ENCODE results near the gene PGAP1. TPM values are rescaled to one million over a fixed set of nuclear protein-coding genes. Genes with fewer than 3 reads are reported as not detected.

PGAP1 gene
- total RNA-seq, 4 donors from 2014 or later, result 19.4 to 76.3 (median 23.7) TPM

DNA sequence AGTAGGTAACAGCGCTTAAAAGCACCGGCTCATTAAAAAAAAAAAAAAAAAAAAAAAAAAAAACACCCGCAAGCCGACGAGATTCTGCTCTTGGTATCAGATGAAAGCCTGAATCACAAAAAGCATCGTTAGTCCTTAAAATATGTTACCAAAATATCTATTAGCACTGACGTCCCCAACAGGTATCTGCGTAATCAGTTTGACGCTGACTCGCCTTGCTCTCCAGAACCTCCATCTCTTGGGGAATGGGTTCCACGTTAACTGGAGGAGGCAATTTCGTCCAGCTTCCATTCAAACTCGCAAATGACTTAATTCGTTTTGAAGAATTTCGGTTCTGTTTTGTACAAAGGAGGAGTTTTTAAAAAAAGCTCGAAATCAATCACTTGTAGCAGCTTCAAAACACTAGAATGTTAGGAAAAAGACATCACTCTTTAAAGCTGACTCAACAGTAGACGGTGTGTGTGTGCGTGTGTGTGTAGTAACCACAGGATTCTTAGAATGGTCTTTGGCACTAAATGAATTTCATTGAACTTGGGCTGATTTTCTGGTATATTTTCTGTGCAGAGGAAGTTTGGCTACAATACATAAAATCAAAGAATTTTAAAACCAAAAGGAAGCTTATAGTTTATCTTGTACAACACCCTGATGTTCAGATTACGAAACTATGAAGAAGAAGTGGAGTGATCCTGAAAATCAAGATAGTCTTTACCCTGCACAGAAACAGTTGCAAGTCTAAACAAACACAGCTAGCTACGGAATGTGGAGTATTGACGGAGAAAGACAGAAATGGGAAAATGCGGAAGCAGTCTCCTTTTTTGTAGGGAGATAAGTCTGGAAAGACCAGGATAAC lies 1.1 kb upstream of the PGAP1 start:
- H3K36me3 ChIP-seq, result no peaks in the 10 kb centered on the region
- intact Hi-C loops (cut with DNase I; ENCODE audit: low total_unique reads), result loop anchor here (5.0 kb wide), 1 partner anchor 60 kb away; no protein-coding TSS in a partner anchor
- DNase-seq, result peak; percentile 16 to 29
- peak overlapping the region; percentile 77 to 83 for H3K4me3 ChIP-seq
- H3K9me3 ChIP-seq, result no peaks in the 10 kb centered on the region
- no peaks in the 10 kb centered on the region for H3K27me3 ChIP-seq
- H3K27ac ChIP-seq, result peak overlapping the region; percentile 96
- H3K4me1 ChIP-seq, result peaks cover 0 to 7% of the 10 kb centered on the region in 2 donors
- TF ChIP-seq, protein P1, sequence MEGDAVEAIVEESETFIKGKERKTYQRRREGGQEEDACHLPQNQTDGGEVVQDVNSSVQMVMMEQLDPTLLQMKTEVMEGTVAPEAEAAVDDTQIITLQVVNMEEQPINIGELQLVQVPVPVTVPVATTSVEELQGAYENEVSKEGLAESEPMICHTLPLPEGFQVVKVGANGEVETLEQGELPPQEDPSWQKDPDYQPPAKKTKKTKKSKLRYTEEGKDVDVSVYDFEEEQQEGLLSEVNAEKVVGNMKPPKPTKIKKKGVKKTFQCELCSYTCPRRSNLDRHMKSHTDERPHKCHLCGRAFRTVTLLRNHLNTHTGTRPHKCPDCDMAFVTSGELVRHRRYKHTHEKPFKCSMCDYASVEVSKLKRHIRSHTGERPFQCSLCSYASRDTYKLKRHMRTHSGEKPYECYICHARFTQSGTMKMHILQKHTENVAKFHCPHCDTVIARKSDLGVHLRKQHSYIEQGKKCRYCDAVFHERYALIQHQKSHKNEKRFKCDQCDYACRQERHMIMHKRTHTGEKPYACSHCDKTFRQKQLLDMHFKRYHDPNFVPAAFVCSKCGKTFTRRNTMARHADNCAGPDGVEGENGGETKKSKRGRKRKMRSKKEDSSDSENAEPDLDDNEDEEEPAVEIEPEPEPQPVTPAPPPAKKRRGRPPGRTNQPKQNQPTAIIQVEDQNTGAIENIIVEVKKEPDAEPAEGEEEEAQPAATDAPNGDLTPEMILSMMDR (IDR thresholded peaks at IDR 0.05), result no peak
- TF ChIP-seq POLR2A (IDR thresholded peaks at IDR 0.05), result no peak

DNA sequence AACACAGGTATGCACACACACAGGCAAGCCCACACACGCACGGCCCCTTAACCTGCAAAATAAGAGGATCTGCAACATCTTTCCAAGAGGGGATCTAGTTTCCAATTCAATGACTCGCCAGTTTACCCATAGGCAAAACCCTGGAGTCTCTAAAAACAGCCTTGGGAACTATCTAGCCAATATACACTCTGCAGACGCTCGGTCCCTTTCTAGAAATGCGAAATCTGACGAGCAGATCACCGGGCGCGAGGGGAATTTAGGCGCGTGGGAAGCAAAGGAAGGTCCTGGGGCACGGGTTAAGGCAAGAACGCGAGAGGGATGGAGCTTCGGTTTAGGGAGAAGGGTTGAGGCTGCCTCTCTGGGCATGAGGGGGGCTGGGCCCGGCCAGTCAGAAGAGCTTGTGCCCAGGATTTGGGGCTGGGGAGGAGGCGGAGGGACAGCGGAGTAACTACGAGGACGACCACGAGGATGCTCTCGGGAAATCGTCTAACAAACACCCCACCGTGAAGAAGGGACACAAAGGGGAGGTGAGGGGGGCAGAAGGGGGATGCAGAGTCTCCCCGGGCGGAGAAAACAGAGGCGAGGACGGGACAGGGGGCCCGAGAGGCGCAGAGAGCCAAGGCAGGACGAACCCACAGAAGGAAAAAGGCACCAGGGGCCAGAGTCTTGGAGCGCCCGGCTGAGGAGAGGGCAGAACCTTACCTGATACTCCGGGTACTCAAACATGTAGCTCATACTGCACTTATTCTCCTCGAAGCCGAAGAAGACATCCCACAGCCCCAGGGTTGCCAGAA lies 542 bp downstream of the PGAP1 start:
- peak; percentile 24 to 25 for DNase-seq
- no peak for TF ChIP-seq POLR2A (IDR thresholded peaks at IDR 0.05)
- TF ChIP-seq, protein P1 (IDR thresholded peaks at IDR 0.05), result no peak
- no peaks in the 10 kb centered on the region for H3K27me3 ChIP-seq
- H3K9me3 ChIP-seq, result no peaks in the 10 kb centered on the region
- intact Hi-C loops (cut with DNase I; ENCODE audit: low total_unique reads), result loop anchor here (5.0 kb wide), 1 partner anchor 61 kb away; no protein-coding TSS in a partner anchor
- peak overlapping the region; percentile 77 to 83 for H3K4me3 ChIP-seq
- H3K4me1 ChIP-seq, result peaks cover 0 to 7% of the 10 kb centered on the region in 2 donors
- no peaks in the 10 kb centered on the region for H3K36me3 ChIP-seq
- H3K27ac ChIP-seq, result peak overlapping the region; percentile 96

DNA sequence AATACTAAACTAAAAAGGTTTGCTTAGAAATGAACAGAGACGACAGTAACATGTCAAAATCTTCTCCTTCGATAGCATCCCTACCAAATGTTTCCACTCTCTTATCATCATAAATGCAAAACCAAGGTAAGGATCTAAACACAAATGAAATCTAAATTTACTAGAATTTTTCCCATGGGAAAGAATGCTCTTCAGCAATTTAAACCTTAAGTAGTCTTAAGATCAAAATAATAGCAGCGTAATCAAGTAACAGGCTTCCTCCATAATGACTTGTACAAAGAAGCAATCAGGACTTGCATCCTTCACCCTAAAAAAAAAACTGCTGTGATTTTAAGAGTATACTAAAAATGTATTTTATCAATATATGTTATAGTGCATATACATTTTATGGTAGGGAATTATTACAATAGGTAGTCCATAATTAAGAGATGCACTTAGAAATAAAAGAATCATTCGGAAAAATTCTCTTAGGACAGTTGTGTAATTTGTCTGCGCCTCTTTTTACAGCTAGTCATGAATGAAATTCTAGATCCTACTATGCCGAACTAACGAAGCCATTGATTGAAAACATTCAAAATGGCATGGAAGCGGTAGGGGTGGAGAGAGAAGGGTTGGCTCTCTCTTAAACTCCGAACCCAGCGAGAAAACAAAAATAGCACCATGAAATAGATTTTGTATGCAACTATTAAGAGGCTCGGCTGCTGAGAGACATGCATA lies 1.3 kb downstream of the PGAP1 start:
- no peaks in the 10 kb centered on the region for H3K27me3 ChIP-seq
- H3K27ac ChIP-seq, result peak overlapping the region in 1 of 2 donors; percentile 96
- intact Hi-C loops (cut with DNase I; ENCODE audit: low total_unique reads), result loop anchor here (5.0 kb wide), 1 partner anchor 62 kb away; no protein-coding TSS in a partner anchor
- H3K4me3 ChIP-seq, result peak overlapping the region; percentile 77 to 83
- no peaks in the 10 kb centered on the region for H3K9me3 ChIP-seq
- no peak for TF ChIP-seq POLR2A (IDR thresholded peaks at IDR 0.05)
- TF ChIP-seq, protein P1 (IDR thresholded peaks at IDR 0.05), result no peak
- no peak for DNase-seq
- peaks cover 0 to 7% of the 10 kb centered on the region in 2 donors for H3K4me1 ChIP-seq
- no peaks in the 10 kb centered on the region for H3K36me3 ChIP-seq

DNA sequence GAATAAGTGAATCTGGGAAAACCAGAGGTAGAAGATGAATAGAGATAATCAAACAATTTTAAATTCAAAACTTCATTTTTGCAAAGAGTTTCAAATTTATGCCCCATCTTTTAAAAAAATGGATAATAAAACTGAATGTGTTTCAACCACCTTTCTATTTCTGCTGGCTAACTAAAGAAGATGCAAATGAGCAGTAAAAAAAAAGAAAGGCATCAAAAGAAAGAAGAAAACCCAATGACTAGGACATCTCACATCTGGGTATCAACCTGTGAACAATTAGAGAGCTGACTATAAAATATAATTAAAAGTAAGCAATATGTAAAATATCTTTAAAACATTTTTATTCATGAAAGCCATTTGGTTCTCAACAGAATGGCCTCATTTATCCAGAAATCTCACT lies 2.5 kb downstream of the PGAP1 start:
- H3K4me3 ChIP-seq, result no peak overlapping the region
- H3K27me3 ChIP-seq, result no peaks in the 10 kb centered on the region
- H3K4me1 ChIP-seq, result peaks cover 0 to 7% of the 10 kb centered on the region in 2 donors
- TF ChIP-seq, protein P1 (IDR thresholded peaks at IDR 0.05), result no peak
- no peak for TF ChIP-seq POLR2A (IDR thresholded peaks at IDR 0.05)
- no peak for DNase-seq
- H3K27ac ChIP-seq, result no peak overlapping the region
- H3K36me3 ChIP-seq, result no peaks in the 10 kb centered on the region
- no peaks in the 10 kb centered on the region for H3K9me3 ChIP-seq
- intact Hi-C loops (cut with DNase I; ENCODE audit: low total_unique reads), result no loop called here

All from uterus (tissue), 4 donors.